OCI-LY3 (cell line): ENCODE data around the gene AFDN.

Source experiments
- H2AFZ ChIP-seq: fragments of 200-600, 300-600 bp; shearing (Covaris generic); 2 replicates; pipeline ENCODE4 v1.6.0; 2014; ENCODE audit warnings: antibody characterized with exemption, low read depth, low read length
- H3K27ac ChIP-seq: fragments of 200-600, 300-600 bp; sonication (generic); 2 replicates; pipeline ENCODE4 v1.5.1; 2014; ENCODE audit warnings: mild to moderate bottlenecking, low read length, moderate library complexity, mixed read lengths
- H3K27me3 ChIP-seq: fragments of 200-600, 300-600 bp; sonication (generic); 2 replicates; pipeline ENCODE4 v1.6.1; 2014; ENCODE audit warnings: low read depth, low read length, mixed read lengths
- H3K36me3 ChIP-seq: fragments of 200-600, 300-600 bp; sonication (generic); replicated peaks from 2 replicates; pipeline ENCODE3; 2014; ENCODE audit warnings: low read depth, low read length, mixed read lengths
- H3K4me1 ChIP-seq: fragments of 300-600, 200-600 bp; sonication (generic); 2 replicates; pipeline ENCODE4 v1.6.1; 2014; ENCODE audit warnings: low read length, mixed read lengths
- H3K4me2 ChIP-seq: fragments of 200-600, 300-600 bp; sonication (generic); 2 replicates; pipeline ENCODE4 v1.6.1; 2014; ENCODE audit warnings: low read length, mixed read lengths
- H3K4me3 ChIP-seq: fragments of 300-600, 200-600 bp; sonication (generic); 2 replicates; pipeline ENCODE4 v1.5.1; 2014; ENCODE audit warnings: antibody characterized with exemption, mild to moderate bottlenecking, low read length, moderate library complexity
- H3K79me2 ChIP-seq: fragments of 300-600, 200-600 bp; shearing (Covaris generic); 2 replicates; pipeline ENCODE4 v1.6.1; 2014; ENCODE audit warnings: mild to moderate bottlenecking, low read length, mixed read lengths
- H3K9ac ChIP-seq: fragments of 300-600, 200-600 bp; shearing (Covaris generic); 2 replicates; pipeline ENCODE4 v1.6.0; 2014; ENCODE audit warnings: mild to moderate bottlenecking, low read length, moderate library complexity
- H3K9me3 ChIP-seq: fragments of 200-600, 300-600 bp; shearing (Covaris generic); 2 replicates; pipeline ENCODE4 v1.6.1; 2014; ENCODE audit warnings: low read length, mixed read lengths; ENCODE audit not compliant: insufficient read depth
- H4K20me1 ChIP-seq: fragments of 200-600, 300-600 bp; sonication (generic); 2 replicates; pipeline ENCODE4 v1.6.1; 2016; ENCODE audit warnings: low read length, mixed read lengths; ENCODE audit not compliant: insufficient read depth
- CTCF ChIP-seq: fragments of 200-600, 300-600 bp; sonication (generic); IDR thresholded peaks from 2 replicates; pipeline ENCODE4 v1.5.1; 2014; ENCODE audit warnings: antibody characterized with exemption, low read length, low read depth
- EZH2phosphoT487 ChIP-seq: fragments of 200-600 bp; shearing (Covaris generic); IDR thresholded peaks from 2 replicates; pipeline ENCODE4 v1.6.1; 2018; ENCODE audit warnings: antibody characterized with exemption, mixed run types, low read depth

Gene AFDN

GRCh38 chr6:167803816-167804215 lies 22.9 kb upstream of the AFDN start:
- TF ChIP-seq EZH2phosphoT487, result no peak
- TF ChIP-seq CTCF, result no peak
- no peak overlapping the region for H3K27ac ChIP-seq
- H3K4me2 ChIP-seq, result no peak overlapping the region
- no peak overlapping the region for H3K9ac ChIP-seq
- no peaks in the 10 kb centered on the region for H3K9me3 ChIP-seq
- no peak overlapping the region for H2AFZ ChIP-seq
- H3K4me1 ChIP-seq, result peaks cover 6% of the 10 kb centered on the region
- H3K27me3 ChIP-seq, result no peaks in the 10 kb centered on the region
- no peaks in the 10 kb centered on the region for H3K36me3 ChIP-seq
- H3K79me2 ChIP-seq, result no peaks in the 10 kb centered on the region
- H3K4me3 ChIP-seq, result no peak overlapping the region
- H4K20me1 ChIP-seq, result no peaks in the 10 kb centered on the region

- Histone ChIP-seq H3K4me3 (no peak overlapping the region), H2AFZ (no peak overlapping the region), H3K9me3 (no peaks in the 10 kb centered on the region), H3K9ac (no peak overlapping the region), H3K27ac (no peak overlapping the region), H3K4me2 (no peak overlapping the region), H3K36me3 (no peaks in the 10 kb centered on the region), H3K4me1 (peaks cover 6% of the 10 kb centered on the region), H4K20me1 (no peaks in the 10 kb centered on the region), H3K79me2 (no peaks in the 10 kb centered on the region), H3K27me3 (no peaks in the 10 kb centered on the region)
- TF ChIP-seq EZH2phosphoT487 (no peak), CTCF (no peak)
Observed at GRCh38 chr6:167804281-167805013, 22.3 kb upstream of the AFDN start.

- Histone ChIP-seq H2AFZ (no peak overlapping the region), H3K27me3 (no peaks in the 10 kb centered on the region), H3K4me3 (no peak overlapping the region), H3K4me1 (peaks cover 6% of the 10 kb centered on the region), H3K27ac (no peak overlapping the region), H3K9ac (no peak overlapping the region), H3K36me3 (no peaks in the 10 kb centered on the region), H4K20me1 (no peaks in the 10 kb centered on the region), H3K9me3 (no peaks in the 10 kb centered on the region), H3K4me2 (no peak overlapping the region), H3K79me2 (no peaks in the 10 kb centered on the region)
- TF ChIP-seq CTCF, result no peak
- no peak for TF ChIP-seq EZH2phosphoT487
Observed at GRCh38 chr6:167805349-167806060, 21.2 kb upstream of the AFDN start.

GRCh38 chr6:167806061-167806700 lies 20.5 kb upstream of the AFDN start:
- Histone ChIP-seq H3K4me3 (no peak overlapping the region), H4K20me1 (no peaks in the 10 kb centered on the region), H3K4me1 (peaks cover 6% of the 10 kb centered on the region), H2AFZ (no peak overlapping the region), H3K36me3 (no peaks in the 10 kb centered on the region), H3K27me3 (no peaks in the 10 kb centered on the region; the same call in 1 of the 2 replicates), H3K9me3 (no peaks in the 10 kb centered on the region), H3K79me2 (no peaks in the 10 kb centered on the region), H3K27ac (no peak overlapping the region), H3K4me2 (no peak overlapping the region), H3K9ac (no peak overlapping the region)
- TF ChIP-seq CTCF, result no peak
